DND-41 (cell line): Measurements from ENCODE around the gene SCAF8.

Experiments used
- EZH2 ChIP-seq: IDR thresholded peaks from 3 replicates; pipeline ENCODE4 v1.6.1; 2012; ENCODE audit warnings: borderline replicate concordance, low read depth, mild to moderate bottlenecking, moderate library complexity, low read length, inconsistent platforms; ENCODE audit not compliant: severe bottlenecking
- TF ChIP-seq, protein P1 (sequence below): IDR thresholded peaks from 2 replicates; pipeline ENCODE4 v1.5.1; 2012; ENCODE audit warnings: borderline replicate concordance, low read length, moderate library complexity, mild to moderate bottlenecking; ENCODE audit not compliant: poor library complexity, severe bottlenecking; ENCODE audit errors: extremely low read depth

DNA sequence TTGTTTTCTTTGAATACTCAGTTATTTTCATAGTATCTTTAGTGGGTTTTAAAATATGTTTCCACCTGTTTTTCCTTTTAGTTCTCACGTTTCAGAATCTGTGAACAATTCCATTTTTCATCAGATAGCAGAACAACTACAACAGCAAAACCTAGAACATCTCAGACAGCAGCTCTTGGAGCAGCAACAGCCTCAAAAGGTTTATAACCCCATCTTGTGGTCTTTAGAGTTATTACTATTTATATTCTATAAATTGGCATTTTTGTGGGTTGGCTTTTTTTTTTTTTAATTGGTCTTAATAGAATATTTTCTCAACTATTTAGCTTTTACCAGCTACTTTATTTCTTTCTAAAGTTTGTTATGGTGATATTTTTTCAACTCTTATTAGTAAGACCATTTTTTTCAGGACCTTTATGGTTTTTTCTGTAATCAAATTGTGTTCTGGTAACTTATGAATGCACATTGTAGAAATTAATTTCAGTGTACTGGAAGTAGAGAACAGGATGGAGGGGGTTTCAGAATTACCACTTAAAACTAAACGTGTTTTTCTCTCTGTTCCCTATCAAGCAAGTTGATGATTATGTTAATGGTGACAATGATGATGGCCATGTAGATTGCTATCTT lies 72.2 kb downstream of the SCAF8 start:
- TF ChIP-seq, protein P1, sequence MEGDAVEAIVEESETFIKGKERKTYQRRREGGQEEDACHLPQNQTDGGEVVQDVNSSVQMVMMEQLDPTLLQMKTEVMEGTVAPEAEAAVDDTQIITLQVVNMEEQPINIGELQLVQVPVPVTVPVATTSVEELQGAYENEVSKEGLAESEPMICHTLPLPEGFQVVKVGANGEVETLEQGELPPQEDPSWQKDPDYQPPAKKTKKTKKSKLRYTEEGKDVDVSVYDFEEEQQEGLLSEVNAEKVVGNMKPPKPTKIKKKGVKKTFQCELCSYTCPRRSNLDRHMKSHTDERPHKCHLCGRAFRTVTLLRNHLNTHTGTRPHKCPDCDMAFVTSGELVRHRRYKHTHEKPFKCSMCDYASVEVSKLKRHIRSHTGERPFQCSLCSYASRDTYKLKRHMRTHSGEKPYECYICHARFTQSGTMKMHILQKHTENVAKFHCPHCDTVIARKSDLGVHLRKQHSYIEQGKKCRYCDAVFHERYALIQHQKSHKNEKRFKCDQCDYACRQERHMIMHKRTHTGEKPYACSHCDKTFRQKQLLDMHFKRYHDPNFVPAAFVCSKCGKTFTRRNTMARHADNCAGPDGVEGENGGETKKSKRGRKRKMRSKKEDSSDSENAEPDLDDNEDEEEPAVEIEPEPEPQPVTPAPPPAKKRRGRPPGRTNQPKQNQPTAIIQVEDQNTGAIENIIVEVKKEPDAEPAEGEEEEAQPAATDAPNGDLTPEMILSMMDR: peak; percentile 42
- TF ChIP-seq EZH2: no peak
